Endothelial cell (in vitro differentiated cells): ENCODE measurements around the gene HDAC8. TPM values are rescaled to one million over a fixed set of nuclear protein-coding genes. Genes with fewer than 3 reads are reported as not detected.

Experiments
- DNase-seq: peaks from one replicate; pipeline ENCODE4 v3.0.0; 2021; ENCODE audit warnings: low spot score
- H3K27ac Mint-ChIP-seq: one replicate; pipeline ENCODE4 v1.8.0; 2021; ENCODE audit warnings: mixed read lengths, inconsistent platforms; ENCODE audit not compliant: unreplicated experiment
- H3K27me3 Mint-ChIP-seq: one replicate; pipeline ENCODE4 v1.8.0; 2021; ENCODE audit warnings: mild to moderate bottlenecking, moderate library complexity, mixed read lengths, inconsistent platforms; ENCODE audit not compliant: unreplicated experiment
- H3K36me3 Mint-ChIP-seq: one replicate; pipeline ENCODE4 v1.8.0; 2021; ENCODE audit warnings: mild to moderate bottlenecking, low read depth, mixed read lengths, inconsistent platforms; ENCODE audit not compliant: unreplicated experiment
- H3K4me1 Mint-ChIP-seq: one replicate; pipeline ENCODE4 v1.8.0; 2021; ENCODE audit warnings: mild to moderate bottlenecking, mixed read lengths, inconsistent platforms; ENCODE audit not compliant: unreplicated experiment
- H3K4me3 Mint-ChIP-seq: one replicate; pipeline ENCODE4 v1.8.0; 2021; ENCODE audit warnings: mild to moderate bottlenecking, mixed read lengths, inconsistent platforms; ENCODE audit not compliant: unreplicated experiment
- H3K9me3 Mint-ChIP-seq: one replicate; pipeline ENCODE4 v1.8.0; 2021; ENCODE audit warnings: mixed read lengths, inconsistent platforms; ENCODE audit not compliant: unreplicated experiment
- CTCF ChIP-seq: fragments of 200-600 bp; sonication (generic); IDR thresholded peaks from one replicate; pipeline ENCODE4 v1.5.0; 2021; ENCODE audit warnings: antibody characterized with exemption; ENCODE audit not compliant: unreplicated experiment
- total RNA-seq: library from RNA; stranded (reverse); fragmentation: NEBNext Ultra II Directional; extraction: Animal tissue kit (Norgen Biotek cat#: 25700); gene quantifications from one replicate; pipeline ENCODE4 v1.2.1, GENCODE V29; 2021; ENCODE audit not compliant: unreplicated experiment

The HDAC8 gene
- total RNA-seq, 1 donor from 2014 or later, result 29.4 TPM

GRCh38 chrX:72349190-72349589 is 223.5 kb downstream of the HDAC8 start:
- Mint-ChIP-seq H3K27me3 (peaks cover 3% of the 10 kb centered on the region), H3K9me3 (no peaks in the 10 kb centered on the region), H3K27ac (no peak overlapping the region), H3K4me3 (no peak overlapping the region), H3K4me1 (peaks cover 7% of the 10 kb centered on the region), H3K36me3 (peaks cover 7% of the 10 kb centered on the region)
- no peak for TF ChIP-seq CTCF
- no peak for DNase-seq

GRCh38 chrX:72348247-72348979 is 224.2 kb downstream of the HDAC8 start:
- no peak for TF ChIP-seq CTCF
- Mint-ChIP-seq H3K36me3 (peaks cover 7% of the 10 kb centered on the region), H3K4me3 (peak overlapping the region; percentile 19), H3K9me3 (no peaks in the 10 kb centered on the region), H3K27ac (peak overlapping the region; percentile 46), H3K27me3 (peaks cover 3% of the 10 kb centered on the region), H3K4me1 (peaks cover 7% of the 10 kb centered on the region)
- no peak for DNase-seq

- TF ChIP-seq CTCF, result no peak
- no peak for DNase-seq
- Mint-ChIP-seq H3K4me3 (no peak overlapping the region), H3K36me3 (peaks cover 7% of the 10 kb centered on the region), H3K4me1 (peaks cover 7% of the 10 kb centered on the region), H3K27ac (no peak overlapping the region), H3K9me3 (no peaks in the 10 kb centered on the region), H3K27me3 (peaks cover 3% of the 10 kb centered on the region)
These were observed 225.3 kb downstream of the HDAC8 start for GRCh38 chrX:72347366-72347765.

GRCh38 chrX:72346302-72346949 is 226.2 kb downstream of the HDAC8 start:
- Mint-ChIP-seq H3K4me3 (no peak overlapping the region), H3K9me3 (no peaks in the 10 kb centered on the region), H3K36me3 (peaks cover 7% of the 10 kb centered on the region), H3K27me3 (peaks cover 3% of the 10 kb centered on the region), H3K27ac (no peak overlapping the region), H3K4me1 (peaks cover 7% of the 10 kb centered on the region)
- no peak for DNase-seq
- no peak for TF ChIP-seq CTCF

GRCh38 chrX:72340626-72341025 is 232.0 kb downstream of the HDAC8 start:
- H3K27me3 Mint-ChIP-seq, result peaks cover 2% of the 10 kb centered on the region
- H3K4me3 Mint-ChIP-seq, result no peak overlapping the region
- no peak overlapping the region for H3K27ac Mint-ChIP-seq
- H3K36me3 Mint-ChIP-seq, result peaks cover 9% of the 10 kb centered on the region
- no peaks in the 10 kb centered on the region for H3K4me1 Mint-ChIP-seq
- no peaks in the 10 kb centered on the region for H3K9me3 Mint-ChIP-seq
- no peak for DNase-seq
- TF ChIP-seq CTCF, result no peak
